NCI-H446 (cell line): Measurements from ENCODE around the gene MTRR.

Source experiments
- DNase-seq, 2 experiments: peaks; one replicate each; lab custom pipeline; 2025; lab: John Stamatoyannopoulos, UW

Gene MTRR

DNA sequence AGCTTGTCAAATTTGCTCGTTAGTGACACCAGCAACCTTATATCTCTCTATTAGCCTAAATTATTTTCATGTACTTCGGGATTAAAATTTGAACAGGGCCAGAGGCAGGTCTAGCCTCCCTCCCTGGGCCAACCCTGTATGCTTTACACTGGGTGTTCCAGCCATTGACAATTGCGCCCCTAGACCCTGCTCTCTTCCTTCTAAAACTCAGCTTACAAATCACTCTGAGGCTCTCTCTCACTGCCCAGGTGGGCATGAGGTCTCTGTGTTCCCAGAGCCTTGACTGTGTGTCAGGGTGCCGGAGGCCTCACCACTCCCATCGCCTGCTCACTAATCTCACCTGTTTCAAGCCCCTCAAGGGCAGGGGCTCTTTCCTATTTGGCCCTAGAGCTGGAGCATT is 11.6 kb upstream of the MTRR start:
- no peak for DNase-seq

DNA sequence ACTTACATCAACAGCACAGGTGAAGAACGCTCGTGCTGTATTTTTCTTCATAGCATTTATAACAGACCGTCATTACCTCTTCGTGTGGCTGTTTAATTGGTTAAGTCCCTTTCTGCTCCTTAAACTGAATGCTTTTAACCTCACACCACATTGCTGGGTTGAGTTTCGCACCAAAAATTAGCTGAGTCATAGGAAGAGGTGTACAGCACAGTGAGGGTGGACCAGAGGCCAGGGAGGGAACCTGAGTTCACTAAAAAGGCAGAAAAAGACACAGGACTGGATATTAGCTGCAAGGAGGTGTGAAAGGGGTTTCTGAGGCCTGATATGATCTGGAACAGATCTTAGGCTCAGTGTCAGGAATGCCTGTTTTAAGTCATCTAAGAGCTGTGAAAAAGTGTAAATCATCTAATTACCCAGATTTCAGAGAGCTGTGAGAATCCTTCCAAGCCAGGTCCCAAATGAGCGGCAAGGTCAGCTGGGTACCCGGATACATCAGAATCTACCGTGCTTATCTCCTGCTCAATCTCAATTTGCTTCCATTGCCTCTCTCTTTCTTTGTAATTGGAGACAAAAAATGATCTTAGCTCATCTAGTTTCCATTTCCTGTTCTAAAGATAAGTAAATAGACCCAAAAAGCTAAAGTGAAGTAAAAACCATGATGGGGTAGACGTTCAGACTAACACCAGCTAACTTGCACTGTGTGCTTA is 10.9 kb upstream of the MTRR start:
- no peak for DNase-seq

DNA sequence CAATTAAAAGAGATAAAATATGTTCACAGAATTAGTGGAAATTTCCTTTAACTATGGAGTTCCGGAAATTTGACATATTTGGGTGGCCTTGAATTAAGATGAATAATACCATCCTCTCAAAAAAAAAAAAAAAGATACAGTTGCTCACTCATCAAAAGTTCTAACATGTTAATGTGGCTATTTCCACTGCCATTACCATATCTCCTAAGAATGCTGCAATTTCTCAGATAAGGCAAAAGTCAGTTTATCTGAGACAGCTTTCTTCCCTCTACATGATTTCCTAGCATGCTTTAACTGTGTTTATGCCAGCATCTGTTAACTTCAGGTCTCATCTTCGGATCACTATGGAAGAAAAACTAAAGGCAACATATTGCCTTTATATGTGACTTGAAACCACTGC is 2.8 kb upstream of the MTRR start:
- no peak for DNase-seq

DNA sequence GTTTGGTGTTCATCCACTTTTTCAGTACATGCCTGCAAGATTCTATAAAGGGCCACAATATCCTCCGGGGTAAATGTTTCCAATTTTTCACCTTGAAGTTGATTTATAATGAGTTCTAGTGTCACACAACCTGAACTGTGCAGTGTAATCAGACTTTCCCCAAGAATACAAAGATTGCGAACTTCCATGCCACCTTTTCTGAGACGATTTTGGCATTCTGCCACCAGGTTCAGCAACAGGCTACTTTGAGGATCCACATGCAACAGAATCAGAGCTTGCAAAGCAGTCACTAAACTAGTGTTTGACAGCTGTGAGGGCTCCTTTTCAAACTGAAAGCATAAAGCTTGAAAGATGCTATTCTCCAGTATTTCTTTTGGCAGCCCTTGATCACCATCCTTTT is 1.7 kb upstream of the MTRR start:
- no peak for DNase-seq

DNA sequence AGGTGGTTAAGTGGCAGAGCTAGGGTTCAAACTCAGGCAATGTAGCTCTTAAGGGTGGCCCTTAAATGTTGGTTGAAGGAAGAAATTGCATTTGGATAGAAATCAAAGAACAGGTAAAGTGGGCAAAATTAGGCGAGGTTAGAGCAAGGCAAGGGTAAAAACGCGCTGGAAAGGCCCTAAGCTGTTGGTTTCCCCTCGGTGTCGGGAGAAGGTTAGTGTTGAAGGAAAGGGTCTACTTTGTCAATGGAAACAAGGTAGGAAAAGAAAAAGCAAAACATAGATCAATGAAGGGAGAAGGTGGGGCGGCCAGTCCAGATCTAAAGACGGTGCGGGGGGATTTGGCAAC is 548 bp upstream of the MTRR start:
- no peak for DNase-seq

DNA sequence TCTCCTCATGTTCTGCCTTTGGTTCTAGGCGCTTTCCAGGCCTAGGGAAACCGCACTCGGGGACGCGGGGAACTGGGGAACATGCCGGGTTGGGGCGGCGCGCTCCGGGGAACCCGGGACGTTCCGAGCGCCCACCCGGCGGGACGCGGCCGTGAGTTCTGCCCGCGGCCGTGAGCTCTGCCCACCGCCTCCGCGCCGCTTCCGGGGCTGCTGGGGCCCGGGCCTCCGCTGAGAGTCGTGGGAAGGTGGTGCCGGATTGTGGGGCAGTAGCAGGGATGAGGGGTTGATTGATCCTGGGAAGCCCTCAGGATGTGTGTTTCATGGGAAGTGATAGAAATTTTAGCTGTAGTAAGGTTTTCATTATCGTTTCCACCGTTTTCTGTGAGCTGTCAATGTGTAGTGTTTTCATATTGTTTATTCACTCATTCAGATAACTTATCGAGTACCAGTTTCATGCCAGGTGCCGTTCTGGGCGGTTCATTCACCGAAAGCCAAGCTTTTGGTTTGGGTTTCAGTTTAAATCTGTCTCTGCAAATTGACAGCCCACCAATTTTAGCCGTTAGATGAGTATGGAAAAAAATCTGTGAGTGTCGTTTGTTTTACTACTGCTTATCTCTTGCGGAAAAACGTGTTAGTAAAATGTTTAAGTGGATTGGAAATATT is 657 bp downstream of the MTRR start:
- DNase-seq: no peak

DNA sequence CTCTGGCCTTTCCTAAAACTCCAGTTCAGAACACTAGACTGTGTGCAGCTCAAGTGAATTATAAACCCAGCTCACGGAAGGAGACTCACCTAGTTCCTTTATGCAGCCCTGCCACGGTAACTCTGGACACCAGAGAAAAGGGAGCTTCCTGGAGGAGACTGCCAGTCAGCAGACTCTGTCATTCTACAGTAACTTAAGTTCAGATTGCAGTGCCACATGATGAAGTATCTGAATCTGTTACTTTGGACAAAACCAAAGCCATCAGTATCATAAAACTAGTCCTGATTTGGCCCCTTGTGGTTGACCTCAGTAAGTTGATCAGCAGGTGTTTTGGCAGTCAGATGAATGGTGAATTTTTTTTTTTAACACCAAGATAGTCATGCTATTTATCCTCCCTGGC is 2.7 kb downstream of the MTRR start:
- DNase-seq: no peak

DNA sequence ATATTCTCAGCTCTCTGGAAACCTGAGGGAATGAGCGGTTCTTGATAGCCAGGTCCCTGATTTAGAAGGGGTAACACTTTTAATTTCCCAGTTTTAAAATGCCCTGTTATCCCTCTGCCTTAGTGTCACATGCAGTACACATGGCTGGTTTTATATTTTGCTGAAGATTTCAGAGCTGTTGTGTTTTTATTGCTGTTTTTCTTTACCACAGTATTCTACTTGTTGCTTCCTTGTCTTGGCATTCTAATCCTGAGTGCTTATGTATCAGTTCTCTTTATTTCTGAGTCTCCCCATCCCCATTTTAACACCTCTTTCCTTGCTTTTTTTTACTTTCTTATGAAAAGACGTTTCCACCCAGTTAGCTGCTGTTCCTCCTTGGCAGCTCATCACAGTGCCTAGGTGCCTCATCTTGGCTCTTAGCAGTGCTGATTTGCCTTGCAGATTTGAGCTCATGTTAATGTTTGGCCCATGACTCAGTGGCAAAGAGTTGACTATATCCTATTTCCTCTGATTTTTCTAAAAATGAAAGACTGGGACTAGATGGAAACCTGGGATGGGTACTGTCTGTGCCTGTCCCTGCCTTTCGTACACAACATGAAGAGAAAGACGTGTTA is 3.7 kb downstream of the MTRR start:
- DNase-seq: no peak

DNA sequence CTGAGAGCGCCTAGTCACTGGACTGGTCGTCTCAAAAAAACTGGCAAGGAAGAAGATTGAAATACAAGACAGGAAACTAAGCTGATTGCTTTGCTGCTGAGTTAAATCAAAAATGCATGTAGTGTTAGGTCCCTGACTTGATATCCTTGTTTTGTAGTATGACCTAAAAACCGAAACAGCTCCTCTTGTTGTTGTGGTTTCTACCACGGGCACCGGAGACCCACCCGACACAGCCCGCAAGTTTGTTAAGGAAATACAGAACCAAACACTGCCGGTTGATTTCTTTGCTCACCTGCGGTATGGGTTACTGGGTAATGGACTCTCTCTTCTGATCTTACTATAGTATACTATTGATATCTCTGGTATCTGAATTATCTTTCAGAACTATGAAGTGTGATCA is 4.3 kb downstream of the MTRR start:
- no peak for DNase-seq

DNA sequence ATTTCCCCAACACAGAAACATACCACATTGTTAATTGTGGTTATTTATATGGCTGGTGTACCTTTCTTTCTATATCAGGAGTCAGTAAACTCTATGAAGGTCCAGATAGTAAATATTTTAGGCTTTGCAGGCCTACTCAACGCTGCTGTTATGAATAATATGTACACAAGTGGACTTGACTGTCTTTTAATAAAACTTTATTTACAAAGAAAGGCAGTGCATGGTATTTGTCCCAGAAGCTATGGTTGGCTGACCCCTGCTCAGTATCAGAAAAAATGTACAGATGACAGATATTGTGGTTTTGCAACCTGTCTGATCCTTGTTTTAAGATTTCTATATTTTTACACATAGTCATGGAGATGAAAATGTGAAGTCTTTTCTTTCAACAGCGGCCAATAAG is 5.7 kb downstream of the MTRR start:
- no peak for DNase-seq

DNA sequence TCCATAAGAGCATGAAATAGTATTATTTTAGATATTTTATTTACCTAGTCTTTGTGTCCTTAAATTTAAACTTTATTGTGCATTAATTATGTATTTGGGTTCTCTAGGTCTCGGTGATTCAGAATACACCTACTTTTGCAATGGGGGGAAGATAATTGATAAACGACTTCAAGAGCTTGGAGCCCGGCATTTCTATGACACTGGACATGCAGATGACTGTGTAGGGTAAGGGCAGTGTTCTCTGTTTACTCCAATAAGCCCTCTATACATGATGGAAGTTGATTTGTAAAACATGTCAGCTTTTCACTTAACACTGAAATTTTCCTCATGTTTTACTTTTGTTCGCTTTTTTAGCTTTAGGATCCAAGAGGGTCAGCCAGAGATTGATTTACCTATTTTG is 6.2 kb downstream of the MTRR start:
- no peak for DNase-seq

DNA sequence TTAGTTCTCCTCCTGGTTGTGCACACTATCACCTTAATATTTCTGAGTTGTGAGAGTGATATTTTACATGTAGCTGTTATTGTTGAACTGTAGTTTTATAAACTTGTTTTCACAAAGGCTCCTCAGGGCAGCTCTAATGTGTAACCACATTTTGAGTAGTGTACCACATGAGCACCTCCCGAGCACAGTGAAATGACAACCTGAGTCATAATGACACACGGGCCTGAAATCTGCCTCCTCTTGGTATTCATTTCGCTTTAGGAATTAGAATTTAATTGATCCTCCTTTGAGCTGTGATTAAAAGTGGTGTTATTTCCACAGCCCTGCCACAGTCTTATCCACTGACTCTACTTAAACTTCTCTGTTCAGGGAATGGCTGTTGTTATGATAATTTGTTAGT is 7.9 kb downstream of the MTRR start:
- DNase-seq: no peak

DNA sequence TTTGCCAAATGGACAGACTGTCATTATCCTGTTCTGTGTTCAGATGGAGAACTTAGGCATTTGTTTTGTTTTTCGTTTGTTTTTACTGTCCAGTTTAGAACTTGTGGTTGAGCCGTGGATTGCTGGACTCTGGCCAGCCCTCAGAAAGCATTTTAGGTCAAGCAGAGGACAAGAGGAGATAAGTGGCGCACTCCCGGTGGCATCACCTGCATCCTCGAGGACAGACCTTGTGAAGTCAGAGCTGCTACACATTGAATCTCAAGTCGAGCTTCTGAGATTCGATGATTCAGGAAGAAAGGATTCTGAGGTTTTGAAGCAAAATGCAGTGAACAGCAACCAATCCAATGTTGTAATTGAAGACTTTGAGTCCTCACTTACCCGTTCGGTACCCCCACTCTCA is 8.9 kb downstream of the MTRR start:
- DNase-seq: no peak

DNA sequence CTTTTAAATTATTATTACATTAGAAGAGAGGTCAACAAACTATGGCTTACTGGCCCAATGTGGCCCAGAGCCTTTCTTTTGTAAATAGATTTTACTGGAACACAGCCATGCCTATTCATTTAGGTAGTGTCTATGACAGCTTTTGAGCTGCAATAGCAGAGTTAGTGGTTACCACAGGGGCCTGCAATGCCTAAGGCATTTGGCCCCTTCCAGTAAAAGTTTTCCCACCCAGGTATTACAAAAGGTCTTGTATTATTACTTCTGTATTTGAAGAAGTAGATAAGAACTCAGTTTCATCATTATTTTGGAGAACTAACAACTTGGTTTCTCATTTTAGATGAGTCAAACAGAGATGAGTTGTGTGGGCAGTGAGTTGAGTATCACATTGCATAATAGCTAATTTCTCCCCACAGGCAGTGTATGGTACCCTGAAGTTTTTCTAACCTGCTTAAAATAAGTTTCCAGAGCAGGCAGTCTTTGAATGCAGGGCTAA is 9.5 kb downstream of the MTRR start:
- DNase-seq: no peak

DNA sequence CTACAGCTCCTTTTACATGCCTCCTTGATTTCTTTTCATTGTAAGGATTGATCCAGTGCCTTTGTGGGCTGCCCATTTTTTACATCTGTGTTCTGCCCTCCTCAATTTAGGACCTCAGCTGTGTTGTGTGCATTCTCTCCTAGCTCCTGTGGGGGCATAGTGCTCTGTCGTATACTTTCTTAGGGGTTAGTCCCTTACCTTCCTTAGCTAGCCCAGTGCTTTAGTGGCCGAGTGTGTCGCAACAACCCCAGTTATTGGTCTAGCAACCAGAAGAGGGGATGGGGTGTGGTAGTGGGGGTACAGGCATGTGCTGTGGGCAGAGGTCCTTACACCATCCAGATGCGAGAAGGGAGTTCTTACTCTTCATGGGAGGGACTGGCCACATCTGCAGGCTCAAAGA is 12.1 kb downstream of the MTRR start:
- no peak for DNase-seq

DNA sequence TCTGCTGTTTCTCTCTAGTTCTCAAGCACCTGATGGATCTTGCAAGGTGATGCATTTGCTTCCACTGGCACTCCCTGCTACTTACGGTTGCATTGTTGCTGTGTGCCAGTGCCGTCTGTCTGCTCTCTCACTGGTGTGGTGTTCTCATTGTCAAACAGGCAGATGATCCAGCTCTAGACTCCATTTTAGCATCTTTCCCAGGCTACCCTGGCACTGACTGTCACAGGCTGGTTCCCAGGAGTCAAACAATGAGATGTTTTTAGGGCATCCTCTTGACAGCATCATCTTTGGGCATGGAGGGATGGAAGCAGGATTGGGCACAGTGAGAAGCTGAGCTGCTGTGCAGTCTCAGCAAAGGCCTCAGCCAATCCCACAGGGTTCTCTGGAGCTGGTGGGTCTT is 12.9 kb downstream of the MTRR start:
- no peak for DNase-seq

DNA sequence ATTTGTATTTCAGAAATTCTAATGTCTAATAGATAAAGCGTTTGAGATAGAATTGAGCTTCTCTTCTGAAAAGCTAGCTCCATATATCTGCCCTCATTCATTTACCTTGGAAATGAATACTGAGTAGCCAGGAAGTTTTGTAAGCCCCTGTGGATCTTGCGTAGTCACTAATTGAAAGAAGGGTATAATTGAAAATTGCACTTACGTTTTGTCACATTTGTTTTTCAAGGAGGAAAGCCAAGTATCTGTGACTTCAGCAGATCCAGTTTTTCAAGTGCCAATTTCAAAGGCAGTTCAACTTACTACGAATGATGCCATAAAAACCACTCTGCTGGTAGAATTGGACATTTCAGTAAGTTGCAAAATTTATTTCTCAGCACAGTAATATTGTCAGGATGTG is 14.0 kb downstream of the MTRR start:
- no peak for DNase-seq

DNA sequence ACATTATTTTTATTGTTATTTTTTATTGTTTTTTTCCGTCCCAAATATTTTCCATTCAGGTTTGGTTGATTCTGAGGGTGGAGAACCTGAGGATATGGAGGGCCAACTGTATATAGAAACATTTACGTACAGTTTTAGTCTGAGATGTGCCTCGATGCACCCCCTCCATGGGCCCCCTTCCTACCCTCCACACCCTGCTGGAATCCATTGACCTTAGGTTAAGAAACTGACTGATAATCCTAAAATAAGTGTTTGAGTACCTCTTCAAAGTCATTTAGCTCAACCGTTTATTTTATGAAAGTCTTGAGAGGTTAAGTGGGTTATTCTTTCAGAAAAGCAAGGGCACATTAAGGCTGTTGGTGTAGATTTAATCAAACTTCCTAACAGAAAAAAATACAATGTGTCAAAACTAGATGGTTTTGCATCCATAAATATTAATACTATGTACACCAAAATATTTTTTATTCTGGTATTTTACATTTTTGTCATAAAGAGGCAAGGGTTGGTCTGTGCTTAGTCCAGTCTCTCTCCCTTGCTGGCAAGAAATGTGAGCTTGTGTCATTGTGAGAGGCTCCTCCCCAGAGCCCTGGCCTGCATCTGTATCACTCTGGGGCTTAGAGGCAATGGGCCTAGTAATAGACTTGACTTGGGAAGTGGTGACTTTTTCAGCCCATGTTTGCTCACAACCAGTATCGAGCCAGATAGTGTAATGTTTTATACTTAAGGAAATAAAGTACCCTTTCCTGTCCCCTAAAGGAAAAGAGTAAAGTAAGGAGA is 15.7 kb downstream of the MTRR start:
- DNase-seq: no peak

DNA sequence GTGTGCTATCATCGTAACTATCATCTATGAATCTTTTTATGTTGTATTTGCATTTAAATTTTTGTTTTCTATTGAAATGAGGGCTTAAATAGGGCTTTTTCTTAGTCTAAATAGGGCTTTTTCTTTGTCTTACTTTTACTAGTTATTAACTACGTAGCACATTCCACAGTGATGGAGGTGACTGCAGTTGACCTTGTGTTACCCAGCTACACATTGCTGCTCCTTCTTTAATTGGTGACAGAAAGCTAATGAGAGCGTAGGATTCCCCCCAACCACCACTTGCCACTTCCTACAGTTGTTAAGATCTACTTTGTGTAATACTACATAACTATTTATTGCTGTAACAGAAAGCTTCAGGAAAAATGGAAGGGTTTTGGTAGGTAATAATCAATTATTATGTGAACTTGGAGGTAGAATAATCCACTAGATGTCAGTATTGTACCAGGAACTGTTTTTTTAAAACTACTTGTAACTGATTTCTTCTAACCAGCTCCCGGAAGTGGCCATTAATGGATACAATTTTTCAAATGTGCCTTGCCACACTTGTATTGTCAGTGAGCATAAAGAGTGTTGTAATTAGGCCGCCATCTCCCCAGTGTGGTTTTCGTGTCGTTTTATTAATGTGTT is 18.0 kb downstream of the MTRR start:
- peak; percentile 14 to 37 for DNase-seq

DNA sequence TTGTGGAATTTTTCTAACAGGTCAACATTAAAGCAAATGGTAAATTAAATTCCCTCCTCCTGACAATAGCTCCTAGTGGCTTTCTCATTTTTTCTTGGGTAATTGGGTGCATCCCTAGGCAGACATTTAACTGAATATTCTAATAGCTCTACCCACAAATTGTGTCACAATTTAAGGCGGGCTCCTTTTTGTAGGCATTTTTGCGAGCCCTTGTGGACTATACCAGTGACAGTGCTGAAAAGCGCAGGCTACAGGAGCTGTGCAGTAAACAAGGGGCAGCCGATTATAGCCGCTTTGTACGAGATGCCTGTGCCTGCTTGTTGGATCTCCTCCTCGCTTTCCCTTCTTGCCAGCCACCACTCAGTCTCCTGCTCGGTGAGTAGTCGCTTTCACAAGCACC is 20.0 kb downstream of the MTRR start:
- no peak for DNase-seq

DNA sequence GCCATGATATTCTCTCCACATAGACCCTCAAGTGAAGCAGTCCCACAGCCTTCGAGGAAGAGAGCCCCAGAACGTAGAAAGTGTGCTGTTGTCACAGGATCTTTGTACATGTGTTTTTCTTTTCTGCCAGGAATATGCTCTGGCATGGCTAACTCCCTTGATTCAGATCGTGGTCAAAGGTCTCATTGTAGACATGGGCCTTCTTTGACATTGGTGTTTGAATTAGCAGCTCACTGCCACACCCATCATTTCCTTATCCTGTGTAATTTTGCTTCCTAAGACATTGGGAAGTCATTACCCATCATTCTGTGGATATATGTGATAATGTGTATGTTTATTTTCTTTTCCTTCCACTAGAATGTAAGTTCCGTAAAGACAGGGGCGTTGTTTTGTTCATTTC is 25.5 kb downstream of the MTRR start:
- no peak for DNase-seq

DNA sequence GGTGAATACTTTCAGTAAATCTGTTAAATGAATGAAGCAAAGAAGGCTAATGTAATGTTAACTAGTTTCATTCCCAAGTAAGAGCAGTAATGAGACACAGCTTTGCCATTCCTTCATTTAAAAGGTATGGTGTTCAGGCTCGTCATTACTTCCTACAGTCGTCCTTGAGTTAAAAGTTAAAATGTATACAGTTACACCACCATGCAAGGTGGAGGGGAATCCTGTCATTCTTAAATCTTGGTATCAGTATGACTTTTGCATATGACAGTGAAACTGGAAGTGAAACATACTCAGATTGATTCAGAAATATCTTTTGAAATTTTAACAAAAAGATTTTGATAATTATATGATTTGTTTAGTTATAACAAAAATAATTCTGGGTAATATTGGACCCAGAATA is 25.9 kb downstream of the MTRR start:
- no peak for DNase-seq
